Prostate gland (tissue), 2 donors: ENCODE results near the gene SEPTIN6.

ENCODE experiments used
- POLR2A ChIP-seq: fragments of 450-650 bp; IDR thresholded peaks from one replicate; pipeline ENCODE4 v1.6.1; 2016; ENCODE audit warnings: antibody characterized with exemption, mild to moderate bottlenecking
- TF ChIP-seq, protein P1 (sequence below), 4 experiments: fragments of 200-600 bp in 2 of 4; fragments of 450-650 bp in 2 of 4; sonication (generic) in 2 of 4; IDR thresholded peaks; 1 replicate in 3 of 4; 2 replicates in 1 of 4; pipeline ENCODE4 v1.5.1; 2016 to 2019; ENCODE audit warnings: antibody characterized with exemption in 4 of 4, mild to moderate bottlenecking in 2 of 4, moderate library complexity in 2 of 4

GRCh38 chrX:119693996-119694451, 1.1 kb upstream of the SEPTIN6 start:
- no peak for TF ChIP-seq POLR2A
- TF ChIP-seq, protein P1, sequence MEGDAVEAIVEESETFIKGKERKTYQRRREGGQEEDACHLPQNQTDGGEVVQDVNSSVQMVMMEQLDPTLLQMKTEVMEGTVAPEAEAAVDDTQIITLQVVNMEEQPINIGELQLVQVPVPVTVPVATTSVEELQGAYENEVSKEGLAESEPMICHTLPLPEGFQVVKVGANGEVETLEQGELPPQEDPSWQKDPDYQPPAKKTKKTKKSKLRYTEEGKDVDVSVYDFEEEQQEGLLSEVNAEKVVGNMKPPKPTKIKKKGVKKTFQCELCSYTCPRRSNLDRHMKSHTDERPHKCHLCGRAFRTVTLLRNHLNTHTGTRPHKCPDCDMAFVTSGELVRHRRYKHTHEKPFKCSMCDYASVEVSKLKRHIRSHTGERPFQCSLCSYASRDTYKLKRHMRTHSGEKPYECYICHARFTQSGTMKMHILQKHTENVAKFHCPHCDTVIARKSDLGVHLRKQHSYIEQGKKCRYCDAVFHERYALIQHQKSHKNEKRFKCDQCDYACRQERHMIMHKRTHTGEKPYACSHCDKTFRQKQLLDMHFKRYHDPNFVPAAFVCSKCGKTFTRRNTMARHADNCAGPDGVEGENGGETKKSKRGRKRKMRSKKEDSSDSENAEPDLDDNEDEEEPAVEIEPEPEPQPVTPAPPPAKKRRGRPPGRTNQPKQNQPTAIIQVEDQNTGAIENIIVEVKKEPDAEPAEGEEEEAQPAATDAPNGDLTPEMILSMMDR (IDR thresholded peaks at IDR 0.05) = no peak
